Pancreas (tissue), 10 donors: ENCODE data around the gene PSEN2. TPM values are rescaled to one million over a fixed set of nuclear protein-coding genes. Genes with fewer than 3 reads are reported as not detected.
A peak's percentile ranks its signal among the peaks of the same experiment; 100 is the strongest.

Experiments used
- ATAC-seq, 4 donors: fragments of 200-7000 bp; cut with Tn5 transposase; one replicate each; pipeline versions ENCODE4 v1.8.0 to v1.9.1; 2020; ENCODE audit warnings: mild to moderate bottlenecking in 4 of 4, moderate library complexity in 4 of 4
- DNase-seq, 6 donors: peaks; one replicate each; pipeline ENCODE4 v3.0.0-alpha.2; 2020
- FAIRE-seq: peaks from 2 replicates; lab custom pipeline; 2012; peaks lifted over from hg19 to GRCh38; lab: Jason Lieb, UNC
- H3K27ac ChIP-seq, 4 donors: fragments of 200-600 bp; sonication (generic); 1 replicate in 3 of 4; 2 replicates in 1 of 4; pipeline versions ENCODE4 v1.5.0 to v1.8.0; 2020
- H3K27me3 ChIP-seq, 4 donors: fragments of 200-600 bp; one replicate each; pipeline ENCODE4 v1.8.0; 2021
- H3K36me3 ChIP-seq, 3 donors: fragments of 200-600 bp; sonication (generic) in 1 of 3; one replicate each; pipeline versions ENCODE4 v1.5.0 to v1.8.0; 2020 to 2021
- H3K4me1 ChIP-seq, 3 donors: fragments of 200-600 bp; one replicate each; pipeline ENCODE4 v1.8.0; 2021
- H3K4me3 ChIP-seq, 4 donors: fragments of 200-600 bp; sonication (generic) in 2 of 4; one replicate each; pipeline versions ENCODE4 v1.5.0 to v1.8.0; 2020 to 2021
- H3K9me3 ChIP-seq, 4 donors: fragments of 200-600 bp; one replicate each; pipeline ENCODE4 v1.8.0; 2021
- CTCF ChIP-seq, 4 donors: fragments of 200-600 bp; sonication (generic) in 3 of 4; IDR thresholded peaks; one replicate each; pipeline versions ENCODE4 v1.5.0 to v1.8.0; 2021; ENCODE audit warnings: antibody characterized with exemption in 4 of 4
- WGBS, 2 donors: extraction: QIAGEN DNeasy Blood & Tissue Kit; methylation state at CpG; one replicate each; pipeline ENCODE4 v1.1.7; 2013; 5-methylcytosine and 5-hydroxymethylcytosine counted together
- intact Hi-C, 3 donors: fragments of 100-400 bp; cut with DNase I; formaldehyde crosslinking; loops; one replicate each; pipeline versions ENCODE4 v1.11.1 to v1.14.2; 2022
- polyA plus RNA-seq, 2 donors: library from polyadenylated mRNA; stranded (reverse); fragments of 200-250 nt; gene quantifications; one replicate each; pipeline ENCODE4 v1.2.3, GENCODE V29; 2013
- total RNA-seq, 6 donors: library from RNA; stranded (reverse); fragmentation: NEBNext Ultra II Directional in 4 of 6; extraction: Animal tissue kit (Norgen Biotek cat#: 25700) in 4 of 6; gene quantifications; one replicate each; pipeline versions ENCODE4 v1.2.1 to v1.2.4, GENCODE V29; 2021 to 2023
- donor health status: healthy with polysubstance abuse.
- donor health status: DM: no; HTN: no; CAD: no; lungs with moderate emphysema.
- donor health status: DM: no; HTN: no; CAD: no.
- donor health status: control.
- donor health status: control.
- donor health status: Bipolar disorder and iron deficiency.
- donor health status: DM: yes; HTN: yes; CAD: no.
- donor health status: DM: no; HTN: no; CAD: no.
- donor health status: DM: no; HTN: no; CAD: no.
- donor health status: DM: yes; HTN: yes; CAD: no.

The PSEN2 gene
- total and polyA plus RNA-seq, 8 donors: 31.4 to 70.2 (median 40.7) TPM

DNA sequence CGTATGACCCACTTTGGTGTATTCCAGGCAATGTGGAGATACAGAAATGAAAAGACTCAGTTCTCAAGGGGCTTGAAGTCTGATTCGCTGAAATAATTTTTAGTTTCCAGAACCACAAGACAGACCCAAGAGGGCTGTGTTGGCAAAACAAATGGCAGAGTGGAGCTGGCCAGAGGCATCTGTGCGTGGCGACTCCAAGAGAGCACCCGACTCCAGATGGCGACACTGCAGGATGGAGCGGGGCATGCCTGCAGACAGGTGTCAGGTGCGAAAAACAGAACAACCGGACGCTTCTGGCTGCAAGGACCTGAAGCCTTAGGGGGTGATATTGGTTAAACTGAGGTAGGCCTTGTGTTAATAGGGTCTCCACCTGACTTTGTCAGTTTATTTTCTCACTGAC, 38.0 kb downstream of the PSEN2 start:
- Histone ChIP-seq H3K4me1 (no peaks in the 10 kb centered on the region), H3K36me3 (peaks cover 0 to 4% (median 0%) of the 10 kb centered on the region in 3 donors), H3K4me3 (no peak overlapping the region), H3K9me3 (no peaks in the 10 kb centered on the region), H3K27me3 (no peaks in the 10 kb centered on the region), H3K27ac (no peak overlapping the region)
- TF ChIP-seq CTCF (IDR thresholded peaks at IDR 0.05): no peak
- FAIRE-seq (no peak), ATAC-seq (no peak), DNase-seq (peak in 1 of 6 donors; percentile 2)
- intact Hi-C loops: loop anchor here in 1 of 3 donors (5.0 kb wide), 1 partner anchor 534 kb away; no protein-coding TSS in a partner anchor
- 94 to 96% methylated on average over 10 of the region's 10 CpGs for WGBS, 2 donors

GRCh38 chr1:226908913-226909312, 38.5 kb downstream of the PSEN2 start:
- Histone ChIP-seq H3K36me3 (no peaks in the 10 kb centered on the region), H3K4me1 (no peaks in the 10 kb centered on the region), H3K27me3 (no peaks in the 10 kb centered on the region), H3K27ac (no peak overlapping the region), H3K9me3 (no peaks in the 10 kb centered on the region), H3K4me3 (no peak overlapping the region)
- intact Hi-C loops: loop anchor here in 1 of 3 donors (5.0 kb wide), 1 partner anchor 533 kb away; no protein-coding TSS in a partner anchor
- WGBS, 2 donors: 79 to 100% methylated on average over 1 of the region's 1 CpG
- FAIRE-seq (no peak), ATAC-seq (no peak), DNase-seq (peak in 1 of 6 donors; percentile 5)
- no peak for TF ChIP-seq CTCF (IDR thresholded peaks at IDR 0.05)

- 23 to 25% methylated on average over 13 of the region's 13 CpGs for WGBS, 2 donors
Measured at GRCh38 chr1:226912587-226913176, 42.3 kb downstream of the PSEN2 start.

GRCh38 chr1:226915672-226915995, 45.2 kb downstream of the PSEN2 start:
- H3K9me3 ChIP-seq: no peaks in the 10 kb centered on the region
- H3K27me3 ChIP-seq: no peaks in the 10 kb centered on the region
- ATAC-seq (no peak), DNase-seq (no peak), FAIRE-seq (no peak)
- H3K4me1 ChIP-seq: peaks cover 0 to 11% (median 7%) of the 10 kb centered on the region in 3 donors
- WGBS, 2 donors: 26 to 56% methylated on average over 3 of the region's 3 CpGs
- H3K27ac ChIP-seq: no peak overlapping the region
- intact Hi-C loops: loop anchor here in 1 of 3 donors (10.0 kb wide), 1 partner anchor 519 kb away; no protein-coding TSS in a partner anchor
- no peak overlapping the region for H3K4me3 ChIP-seq
- no peak for TF ChIP-seq CTCF (IDR thresholded peaks at IDR 0.05)
- H3K36me3 ChIP-seq: no peaks in the 10 kb centered on the region

More at GRCh38 chr1:226912587-226913176, 42.3 kb downstream of the PSEN2 start:
- peak; percentile 65 to 90 (median 80) for DNase-seq
- no peak overlapping the region for H3K27ac ChIP-seq
- no peaks in the 10 kb centered on the region for H3K27me3 ChIP-seq
- H3K4me1 ChIP-seq: no peaks in the 10 kb centered on the region
- no peaks in the 10 kb centered on the region for H3K9me3 ChIP-seq
- peak; percentile 89 to 99 (median 98) for ATAC-seq
- no peaks in the 10 kb centered on the region for H3K36me3 ChIP-seq
- H3K4me3 ChIP-seq: no peak overlapping the region
- intact Hi-C loops: loop anchor here in 1 of 3 donors (10.0 kb wide), 1 partner anchor 522 kb away; no protein-coding TSS in a partner anchor
- no peak for FAIRE-seq
- TF ChIP-seq CTCF (IDR thresholded peaks at IDR 0.05): peak; percentile 23 to 75 (median 68)

DNA sequence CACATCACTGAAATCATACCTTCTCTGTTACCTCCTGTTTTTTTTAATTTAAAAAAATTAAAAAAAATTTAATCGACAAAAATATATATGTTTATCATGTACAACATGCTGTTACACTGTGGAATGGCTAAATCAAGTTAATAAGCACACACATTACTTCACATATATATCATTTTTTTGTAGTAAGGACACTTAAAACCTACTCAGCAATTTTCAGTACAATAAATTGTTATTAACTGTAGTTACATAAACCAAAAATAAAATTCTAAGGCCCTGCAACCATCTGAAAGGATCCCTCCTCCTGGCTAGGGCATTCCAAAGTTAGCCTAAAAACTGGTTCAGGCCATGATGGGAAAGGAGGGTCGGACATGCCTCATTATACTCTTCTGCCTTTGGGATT, 46.1 kb downstream of the PSEN2 start:
- no peak for DNase-seq
- Histone ChIP-seq H3K4me3 (no peak overlapping the region), H3K4me1 (peaks cover 0 to 19% (median 15%) of the 10 kb centered on the region in 3 donors), H3K36me3 (no peaks in the 10 kb centered on the region), H3K27me3 (no peaks in the 10 kb centered on the region), H3K9me3 (no peaks in the 10 kb centered on the region), H3K27ac (no peak overlapping the region)
- 97 to 98% methylated on average over 2 of the region's 2 CpGs for WGBS, 2 donors
- no peak for FAIRE-seq
- intact Hi-C loops: loop anchor here in 1 of 3 donors (10.0 kb wide), 1 partner anchor 518 kb away; no protein-coding TSS in a partner anchor
- TF ChIP-seq CTCF (IDR thresholded peaks at IDR 0.05): no peak
- no peak for ATAC-seq
